GM13976 (cell line): Measurements from ENCODE around the gene WFDC5.

Experiments
- DNase-seq: peaks from one replicate; pipeline ENCODE4 v3.0.0; 2012; ENCODE audit warnings: low spot score
- CTCF ChIP-seq: IDR thresholded peaks from 2 replicates; pipeline ENCODE4 v1.5.1; 2012; ENCODE audit warnings: borderline replicate concordance, mild to moderate bottlenecking; ENCODE audit not compliant: insufficient read depth; ENCODE audit errors: extremely low read depth, missing control alignments, control extremely low read depth
- in situ Hi-C: fragments of 300-500 bp; cut with MboI; formaldehyde crosslinking; loops from one replicate; pipeline ENCODE4 v1.12.0; 2022; ENCODE audit warnings: low sequenced_read_pairs, mixed read lengths, inconsistent platforms; ENCODE audit not compliant: unreplicated experiment

The WFDC5 gene

DNA sequence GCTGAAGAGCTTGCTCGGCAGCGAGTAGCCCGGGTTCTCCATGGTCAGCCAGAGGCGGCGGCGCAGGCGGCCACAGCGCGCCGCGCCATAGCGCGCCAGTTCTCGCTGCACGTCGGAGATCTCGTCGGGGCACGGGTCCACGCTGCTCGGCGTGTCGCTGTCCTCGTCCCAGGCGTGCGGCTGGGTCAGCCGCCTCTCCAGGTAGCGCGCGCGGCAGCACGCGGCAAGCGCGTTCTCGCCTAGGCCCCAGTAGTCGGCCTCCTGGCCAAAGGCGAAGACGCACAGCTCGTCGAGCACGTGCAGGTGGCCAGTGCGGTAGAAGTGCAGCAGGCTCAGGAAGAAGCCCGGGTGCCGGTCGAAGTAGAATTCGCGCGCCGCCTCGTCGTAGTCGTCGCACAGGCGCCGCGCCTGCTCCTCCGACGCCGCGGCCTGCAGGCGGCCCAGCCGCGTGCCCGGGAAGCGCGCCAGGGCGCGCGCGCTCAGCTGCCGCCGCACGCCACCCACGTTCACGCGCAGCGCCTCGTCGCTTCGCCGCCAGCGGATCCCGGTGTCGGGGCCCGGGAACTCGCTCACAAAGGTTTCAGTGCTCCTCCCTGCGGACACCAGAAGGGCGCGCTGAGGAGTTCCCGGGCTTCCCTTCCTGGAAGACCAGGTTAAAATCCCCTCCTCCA is 16.7 kb downstream of the WFDC5 start:
- no peak for DNase-seq
- in situ Hi-C loops: no loop called here

GRCh38 chr20:45097485-45098102 is 17.4 kb downstream of the WFDC5 start:
- TF ChIP-seq CTCF: no peak
- in situ Hi-C loops: no loop called here
- peak; percentile 74 for DNase-seq

More for the DNA sequence above, 16.7 kb downstream of the WFDC5 start:
- TF ChIP-seq CTCF: no peak

DNA sequence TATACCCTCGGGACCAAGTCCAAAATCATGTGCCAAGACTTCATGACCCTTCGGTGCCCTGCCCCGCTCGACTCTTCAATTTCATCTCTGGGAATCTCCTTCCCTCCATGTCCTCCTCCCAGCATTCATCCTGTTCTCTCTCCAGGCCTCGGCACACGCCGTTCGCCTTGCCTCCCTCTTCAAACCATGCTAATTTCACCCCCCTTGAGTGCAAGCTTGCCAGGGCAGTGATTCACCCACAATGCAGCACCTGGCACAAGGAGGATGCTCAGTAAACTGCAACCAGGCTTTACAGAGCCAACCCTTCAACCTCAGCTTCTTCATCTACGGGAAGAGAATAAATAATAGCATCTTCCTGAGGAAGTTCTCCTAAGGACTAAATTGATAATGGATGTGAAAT is 18.2 kb downstream of the WFDC5 start:
- in situ Hi-C loops: no loop called here
- no peak for TF ChIP-seq CTCF
- DNase-seq: no peak

GRCh38 chr20:45095805-45096238 is 19.2 kb downstream of the WFDC5 start:
- in situ Hi-C loops: no loop called here
- peak; percentile 70 for DNase-seq
- TF ChIP-seq CTCF: peak; percentile 76

DNA sequence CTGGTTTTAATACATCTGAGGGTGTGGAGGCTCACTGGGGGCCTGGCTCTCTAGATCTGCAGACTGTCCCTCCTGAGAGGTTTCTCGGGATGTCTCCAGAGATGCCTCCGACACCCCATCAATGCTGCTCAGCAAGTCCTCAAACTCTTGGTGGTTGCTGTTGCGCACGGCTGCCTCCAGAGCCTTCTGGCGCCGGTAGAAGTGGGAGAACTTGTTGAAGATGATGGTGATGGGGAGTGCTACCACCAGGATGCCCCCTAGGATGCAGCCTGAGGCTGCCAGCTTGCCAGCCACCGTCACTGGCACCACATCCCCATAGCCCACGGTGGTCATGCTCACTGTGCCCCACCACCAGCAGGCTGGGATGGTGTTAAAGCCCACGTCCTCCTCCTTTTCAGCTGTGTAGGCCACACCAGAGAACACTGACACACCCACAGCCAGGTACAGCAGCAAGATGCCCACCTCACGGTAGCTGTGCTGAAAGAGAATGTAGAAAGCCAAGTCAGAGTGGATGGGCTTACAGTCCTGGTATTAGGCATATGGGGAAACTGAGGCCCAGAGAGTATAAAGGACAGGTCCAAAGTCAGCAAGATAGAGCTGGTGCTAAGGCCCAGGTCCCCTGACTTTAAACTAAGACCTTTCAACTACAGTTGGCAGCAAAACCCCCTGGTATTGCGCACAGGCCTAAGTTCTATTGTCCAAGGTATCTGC is 20.0 kb downstream of the WFDC5 start:
- no peak for TF ChIP-seq CTCF
- no peak for DNase-seq
- in situ Hi-C loops: no loop called here

GRCh38 chr20:45094201-45094600 is 20.8 kb downstream of the WFDC5 start:
- in situ Hi-C loops: no loop called here
- DNase-seq: no peak

More at GRCh38 chr20:45094201-45094600, 20.8 kb downstream of the WFDC5 start:
- TF ChIP-seq CTCF: no peak
